ENCODE results near the gene SLC2A5.
A peak's percentile ranks its signal among the peaks of the same experiment; 100 is the strongest.
"Not testable (repeated sequence)": the region's sequence is repeated elsewhere in the genome, so short reads cannot be mapped to it uniquely, and the experiment has no call there.

The SLC2A5 gene

GRCh38 chr1:9100471-9101043, 31.1 kb upstream of the SLC2A5 start:
- no peak for DNase-seq (ENCODE audit: low read depth)
- no peak for TF ChIP-seq CTCF (conservative IDR thresholded peaks at IDR 0.05; ENCODE audit: low read depth, low read length)
- H3K4me3 ChIP-seq (ENCODE audit: low read length): no peak overlapping the region

- H3K4me3 ChIP-seq (ENCODE audit: low read length): no peak overlapping the region
- no peak for DNase-seq (ENCODE audit: low read depth)
- peak; percentile 3 for TF ChIP-seq CTCF (conservative IDR thresholded peaks at IDR 0.05; ENCODE audit: low read depth, low read length)
These were observed 30.1 kb upstream of the SLC2A5 start for GRCh38 chr1:9099555-9099954.

- DNase-seq (ENCODE audit: low read depth): no peak
- no peak overlapping the region for H3K4me3 ChIP-seq (ENCODE audit: low read length)
- TF ChIP-seq CTCF (conservative IDR thresholded peaks at IDR 0.05; ENCODE audit: low read depth, low read length): no peak
These were observed 28.7 kb upstream of the SLC2A5 start for GRCh38 chr1:9097947-9098705.

GRCh38 chr1:9095818-9096217, 26.4 kb upstream of the SLC2A5 start:
- H3K4me3 ChIP-seq (ENCODE audit: low read length): no peak overlapping the region
- no peak for DNase-seq (ENCODE audit: low read depth)
- no peak for TF ChIP-seq CTCF (conservative IDR thresholded peaks at IDR 0.05; ENCODE audit: low read depth, low read length)

DNA sequence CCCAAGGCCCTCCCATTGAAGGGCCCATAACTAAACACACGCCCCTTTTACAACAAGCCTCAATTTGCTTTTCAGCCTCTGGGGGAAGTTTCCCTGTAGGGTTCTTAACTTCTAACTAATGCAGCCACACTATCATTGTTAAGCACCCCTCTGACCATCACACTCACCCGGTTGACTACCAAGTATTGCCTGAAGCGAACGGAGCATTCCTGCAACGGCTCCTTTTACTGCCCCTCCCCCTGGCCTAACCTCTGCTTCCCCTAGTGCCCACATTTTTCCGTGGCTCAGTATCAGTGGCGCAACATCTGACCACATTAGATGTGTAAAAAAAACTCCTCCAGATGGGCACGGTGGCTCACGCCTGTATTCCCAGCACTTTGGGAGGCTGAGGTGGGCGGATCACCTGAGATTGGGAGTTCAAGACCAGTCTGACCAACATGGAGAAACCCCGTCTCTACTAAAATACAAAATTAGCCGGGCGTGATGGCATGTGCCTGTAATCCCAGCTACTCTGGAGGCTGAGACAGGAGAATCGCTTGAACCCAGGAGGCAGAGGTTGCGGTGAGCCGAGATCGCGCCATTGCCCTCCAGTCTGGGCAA, 24.7 kb upstream of the SLC2A5 start:
- not testable (repeated sequence) for DNase-seq (ENCODE audit: low read depth); H3K4me3 ChIP-seq (ENCODE audit: low read length)

GRCh38 chr1:9093581-9093980, 24.1 kb upstream of the SLC2A5 start:
- TF ChIP-seq CTCF (conservative IDR thresholded peaks at IDR 0.05; ENCODE audit: low read depth, low read length): no peak
- DNase-seq (ENCODE audit: low read depth): no peak
- no peak overlapping the region for H3K4me3 ChIP-seq (ENCODE audit: low read length)

DNA sequence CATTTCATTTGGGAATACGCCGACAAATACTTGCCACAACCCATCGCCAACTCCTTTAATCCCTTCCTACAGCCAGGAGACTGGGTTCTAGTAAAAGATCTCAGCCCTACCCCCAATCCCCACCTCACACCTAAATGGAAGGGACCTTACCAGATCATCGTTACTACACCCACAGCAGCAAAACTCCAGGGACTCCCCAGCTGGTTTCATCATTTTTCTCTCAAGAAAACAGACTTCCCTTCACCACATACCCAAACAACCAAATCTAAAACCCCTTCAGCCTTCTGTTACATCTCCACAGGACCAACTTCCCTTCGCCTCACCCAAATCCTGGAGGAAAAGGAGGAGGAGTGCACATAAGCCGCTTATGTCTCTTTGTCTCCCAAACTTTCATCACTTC, 23.7 kb upstream of the SLC2A5 start:
- no peak for DNase-seq (ENCODE audit: low read depth)
- TF ChIP-seq CTCF (conservative IDR thresholded peaks at IDR 0.05; ENCODE audit: low read depth, low read length): no peak
- no peak overlapping the region for H3K4me3 ChIP-seq (ENCODE audit: low read length)
